GM21381 (cell line): ENCODE results near the gene THRAP3.
"Not testable (repeated sequence)": the region's sequence is repeated elsewhere in the genome, so short reads cannot be mapped to it uniquely, and the experiment has no call there.

Source experiments
- ATAC-seq: cut with Tn5 transposase; IDR thresholded peaks from one replicate; pipeline ENCODE4 v1.9.1; 2021; ENCODE audit warnings: mild to moderate bottlenecking, moderate library complexity; ENCODE audit not compliant: unreplicated experiment

THRAP3 gene, protein sequence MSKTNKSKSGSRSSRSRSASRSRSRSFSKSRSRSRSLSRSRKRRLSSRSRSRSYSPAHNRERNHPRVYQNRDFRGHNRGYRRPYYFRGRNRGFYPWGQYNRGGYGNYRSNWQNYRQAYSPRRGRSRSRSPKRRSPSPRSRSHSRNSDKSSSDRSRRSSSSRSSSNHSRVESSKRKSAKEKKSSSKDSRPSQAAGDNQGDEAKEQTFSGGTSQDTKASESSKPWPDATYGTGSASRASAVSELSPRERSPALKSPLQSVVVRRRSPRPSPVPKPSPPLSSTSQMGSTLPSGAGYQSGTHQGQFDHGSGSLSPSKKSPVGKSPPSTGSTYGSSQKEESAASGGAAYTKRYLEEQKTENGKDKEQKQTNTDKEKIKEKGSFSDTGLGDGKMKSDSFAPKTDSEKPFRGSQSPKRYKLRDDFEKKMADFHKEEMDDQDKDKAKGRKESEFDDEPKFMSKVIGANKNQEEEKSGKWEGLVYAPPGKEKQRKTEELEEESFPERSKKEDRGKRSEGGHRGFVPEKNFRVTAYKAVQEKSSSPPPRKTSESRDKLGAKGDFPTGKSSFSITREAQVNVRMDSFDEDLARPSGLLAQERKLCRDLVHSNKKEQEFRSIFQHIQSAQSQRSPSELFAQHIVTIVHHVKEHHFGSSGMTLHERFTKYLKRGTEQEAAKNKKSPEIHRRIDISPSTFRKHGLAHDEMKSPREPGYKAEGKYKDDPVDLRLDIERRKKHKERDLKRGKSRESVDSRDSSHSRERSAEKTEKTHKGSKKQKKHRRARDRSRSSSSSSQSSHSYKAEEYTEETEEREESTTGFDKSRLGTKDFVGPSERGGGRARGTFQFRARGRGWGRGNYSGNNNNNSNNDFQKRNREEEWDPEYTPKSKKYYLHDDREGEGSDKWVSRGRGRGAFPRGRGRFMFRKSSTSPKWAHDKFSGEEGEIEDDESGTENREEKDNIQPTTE

DNA sequence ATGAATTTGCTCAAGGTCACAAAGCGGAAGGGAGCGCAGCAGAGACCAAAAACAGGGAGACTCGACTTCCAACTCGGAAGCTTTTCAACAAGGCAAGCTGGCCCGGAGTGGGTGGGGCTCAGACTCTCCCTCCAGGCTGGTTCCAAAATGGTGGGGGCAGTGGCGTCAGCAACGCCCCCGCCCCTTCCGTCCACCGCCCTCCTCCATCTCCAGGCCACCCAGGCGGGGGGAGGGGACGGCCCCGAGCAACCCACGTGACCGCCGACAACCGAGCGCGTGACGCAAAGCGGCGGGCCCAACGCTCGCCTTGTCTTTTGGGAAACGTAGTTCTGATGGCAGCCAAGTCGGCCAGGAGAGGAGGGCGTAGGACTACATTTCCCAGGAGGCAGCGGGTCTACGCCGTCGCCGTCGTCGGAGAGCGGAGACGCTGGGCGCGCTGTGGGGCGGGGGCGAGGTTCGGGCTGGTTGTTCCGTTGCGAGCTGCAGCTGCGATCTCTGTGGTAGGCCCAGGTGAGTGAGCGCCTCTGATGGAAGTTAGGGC lies at the start of gene THRAP3:
Gene THRAP3 (plus strand): TSS at position 448 of the 541 bp plus-strand sequence. CDS start 58,121 bp downstream, outside the sequence.
- ATAC-seq, result peak; percentile 87

DNA sequence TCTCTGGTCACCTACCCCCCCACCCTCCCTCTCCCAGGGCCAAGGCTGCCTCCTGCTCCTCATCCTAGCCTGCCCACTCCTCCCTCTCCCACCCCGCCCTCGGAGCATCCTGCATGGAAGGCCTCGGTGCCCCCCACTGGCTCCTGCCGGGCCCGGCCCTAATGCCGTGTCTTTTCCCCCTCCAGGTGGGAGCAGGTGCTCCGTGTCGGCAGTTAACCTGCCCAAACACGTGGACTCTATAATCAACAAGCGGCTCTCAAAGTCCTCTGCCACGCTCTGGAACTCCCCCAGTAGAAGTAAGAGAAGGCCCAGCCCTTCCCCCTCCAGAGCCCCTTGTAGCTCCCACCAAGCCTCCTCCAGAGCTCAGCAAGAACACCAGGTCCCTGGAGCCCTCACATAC lies 49.5 kb upstream of the THRAP3 start:
- ATAC-seq, result no peak

DNA sequence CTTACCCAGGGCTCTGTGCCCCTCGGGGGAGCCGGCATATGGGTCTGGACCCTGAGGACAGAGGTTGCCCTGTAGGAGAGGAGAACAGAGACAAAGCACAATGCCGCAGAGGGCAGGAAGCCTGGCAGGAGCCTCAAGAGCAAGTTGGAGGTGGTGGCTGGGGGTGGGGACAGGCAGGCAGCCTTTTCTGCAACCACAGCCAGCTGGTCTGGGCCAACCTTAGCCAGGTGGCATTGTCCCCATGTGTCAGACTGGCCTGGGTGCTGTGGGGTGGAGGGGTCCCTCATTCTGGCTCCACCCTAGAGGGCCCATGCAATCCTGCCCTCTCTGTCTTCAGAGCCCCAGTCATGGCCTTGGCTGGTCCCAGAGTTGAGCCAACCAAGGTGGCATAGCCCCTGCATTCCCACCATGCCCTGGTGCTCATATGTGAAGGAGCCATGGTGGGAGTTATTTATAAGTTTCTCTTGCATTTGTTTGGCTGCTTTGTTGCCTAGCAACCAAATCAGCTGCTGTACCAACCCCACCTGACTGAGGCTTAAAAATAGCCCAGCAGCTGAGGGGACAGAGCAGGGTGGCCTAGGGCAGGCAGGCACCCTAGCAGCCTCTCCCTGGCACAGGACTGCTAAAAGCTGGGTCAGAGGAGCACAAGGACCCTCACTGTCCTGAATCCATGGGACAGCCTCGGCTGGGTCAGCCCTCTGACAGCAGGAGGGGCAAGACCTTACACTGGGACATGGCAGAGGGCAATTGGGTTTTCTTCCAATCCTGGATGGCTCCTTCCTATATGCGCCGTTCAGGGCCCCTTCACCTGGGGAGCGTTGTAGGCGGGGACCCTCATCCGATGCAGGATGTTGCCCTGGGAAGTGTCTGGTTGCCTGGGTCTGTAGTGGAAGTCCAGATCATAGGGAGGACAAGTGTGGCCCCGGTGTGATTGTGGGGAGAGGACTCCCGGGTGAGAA lies 48.8 kb upstream of the THRAP3 start:
- no peak for ATAC-seq

DNA sequence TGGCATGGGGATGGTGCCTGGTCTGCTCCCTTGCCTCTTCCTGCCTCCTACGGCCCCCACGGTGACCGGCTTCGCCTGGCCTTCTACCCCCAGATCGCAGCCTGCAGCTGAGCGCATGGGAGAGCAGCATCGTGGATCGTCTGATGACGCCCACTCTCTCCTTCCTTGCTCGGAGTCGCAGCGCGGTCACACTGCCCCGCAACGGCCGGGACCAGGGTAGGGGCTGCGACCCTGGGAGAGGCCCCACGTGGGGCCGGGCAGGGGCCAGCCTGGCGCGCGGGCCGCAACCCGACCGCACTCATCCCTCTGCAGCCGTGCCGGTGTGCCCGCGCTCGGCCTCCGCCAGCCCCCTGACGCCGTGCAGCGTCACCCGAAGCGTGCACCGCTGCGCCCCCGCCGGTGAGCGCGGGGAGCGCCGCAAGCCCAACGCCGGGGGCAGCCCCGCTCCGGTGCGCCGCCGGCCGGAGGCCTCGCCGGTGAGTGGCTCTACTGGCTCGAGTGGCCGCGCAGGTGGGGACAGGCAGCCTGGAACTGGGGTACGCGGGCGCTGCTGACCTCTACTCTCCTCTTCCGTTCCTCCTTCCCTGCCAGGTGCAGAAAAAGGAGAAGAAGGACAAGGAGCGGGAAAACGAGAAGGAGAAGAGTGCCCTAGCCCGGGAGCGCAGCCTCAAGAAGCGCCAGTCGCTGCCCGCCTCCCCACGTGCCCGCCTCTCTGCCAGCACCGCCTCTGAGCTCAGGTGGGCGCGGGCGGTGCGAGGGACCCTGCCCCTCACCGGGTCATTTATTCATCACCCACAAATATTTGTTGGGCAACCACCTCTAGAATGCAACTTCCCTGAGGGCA lies 47.9 kb upstream of the THRAP3 start:
- ATAC-seq, result no peak

DNA sequence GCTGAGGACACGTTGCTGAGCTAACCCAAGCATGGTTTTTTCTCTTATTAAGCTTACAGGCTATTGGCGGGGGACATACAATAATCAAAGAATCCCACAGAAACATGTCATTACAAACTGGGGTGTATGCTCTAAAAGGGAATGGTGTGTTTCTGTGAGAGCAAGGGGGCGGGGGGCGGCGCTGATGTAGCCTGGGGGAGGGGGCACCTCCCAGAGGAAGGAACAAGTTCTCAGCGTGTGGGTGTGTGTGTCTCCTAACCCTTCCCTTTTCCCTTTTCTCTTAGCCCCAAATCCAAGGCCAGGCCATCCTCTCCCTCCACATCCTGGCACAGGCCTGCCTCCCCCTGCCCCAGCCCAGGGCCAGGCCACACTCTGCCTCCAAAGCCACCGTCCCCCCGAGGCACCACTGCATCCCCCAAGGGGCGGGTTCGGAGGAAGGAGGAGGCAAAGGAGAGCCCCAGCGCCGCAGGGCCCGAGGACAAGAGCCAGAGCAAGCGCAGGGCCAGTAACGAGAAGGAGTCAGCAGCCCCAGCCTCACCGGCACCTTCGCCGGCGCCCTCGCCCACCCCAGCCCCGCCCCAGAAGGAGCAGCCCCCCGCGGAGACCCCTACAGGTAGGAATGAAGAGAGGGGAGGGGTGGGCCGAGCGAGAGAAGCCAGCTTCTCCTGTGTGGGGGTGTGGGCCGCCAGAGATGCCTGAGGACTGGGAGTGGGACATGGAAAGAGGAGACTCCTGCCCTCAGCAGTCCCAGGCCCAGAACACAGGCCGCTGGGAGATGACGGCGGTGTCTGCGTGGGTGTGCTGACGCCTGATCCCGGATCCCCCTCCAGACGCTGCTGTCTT lies 46.4 kb upstream of the THRAP3 start:
- ATAC-seq, result no peak

DNA sequence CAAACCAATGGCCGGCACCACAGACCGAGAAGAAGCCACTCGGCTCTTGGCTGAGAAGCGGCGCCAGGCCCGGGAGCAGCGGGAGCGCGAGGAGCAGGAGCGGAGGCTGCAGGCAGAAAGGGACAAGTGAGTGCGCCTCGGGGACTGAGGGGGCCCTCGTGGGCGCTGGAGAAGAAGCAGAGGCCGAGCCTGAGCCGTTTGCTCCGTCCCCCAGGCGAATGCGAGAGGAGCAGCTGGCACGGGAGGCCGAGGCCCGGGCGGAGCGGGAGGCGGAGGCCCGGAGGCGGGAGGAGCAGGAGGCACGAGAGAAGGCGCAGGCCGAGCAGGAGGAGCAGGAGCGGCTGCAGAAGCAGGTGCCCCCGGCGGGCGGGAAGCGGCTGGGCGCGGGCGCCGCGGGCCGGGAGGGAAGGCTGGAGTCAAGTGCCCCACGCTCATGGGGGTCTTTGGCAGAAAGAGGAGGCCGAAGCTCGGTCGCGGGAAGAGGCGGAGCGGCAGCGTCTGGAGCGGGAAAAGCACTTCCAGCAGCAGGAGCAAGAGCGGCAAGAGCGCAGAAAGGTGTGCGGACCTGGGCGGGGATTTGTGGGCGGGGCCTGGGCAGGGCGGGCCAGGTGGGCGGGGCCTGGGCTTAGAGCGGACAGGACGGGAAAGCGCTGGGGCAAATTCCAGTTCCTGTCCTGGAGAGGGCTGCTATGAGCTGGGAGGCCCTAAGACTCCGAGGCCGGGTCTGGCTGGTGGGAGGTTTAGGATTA lies 45.6 kb upstream of the THRAP3 start:
- ATAC-seq, result no peak

DNA sequence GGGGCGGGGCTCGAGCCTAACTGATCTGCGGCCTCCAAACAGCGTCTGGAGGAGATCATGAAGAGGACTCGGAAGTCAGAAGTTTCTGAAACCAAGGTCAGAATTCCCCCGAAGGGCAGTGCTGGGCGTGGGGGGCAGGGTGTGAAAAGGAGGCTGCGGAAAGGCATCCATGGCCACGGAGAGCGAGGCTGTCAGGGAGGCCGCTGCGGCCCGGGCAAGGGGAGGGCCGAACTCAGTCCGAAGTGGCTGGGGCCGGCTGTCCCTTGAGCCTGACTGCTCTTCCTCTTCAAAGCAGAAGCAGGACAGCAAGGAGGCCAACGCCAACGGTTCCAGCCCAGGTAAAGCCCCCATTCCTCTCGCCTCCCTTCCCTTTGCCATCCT lies 45.0 kb upstream of the THRAP3 start:
- no peak for ATAC-seq

DNA sequence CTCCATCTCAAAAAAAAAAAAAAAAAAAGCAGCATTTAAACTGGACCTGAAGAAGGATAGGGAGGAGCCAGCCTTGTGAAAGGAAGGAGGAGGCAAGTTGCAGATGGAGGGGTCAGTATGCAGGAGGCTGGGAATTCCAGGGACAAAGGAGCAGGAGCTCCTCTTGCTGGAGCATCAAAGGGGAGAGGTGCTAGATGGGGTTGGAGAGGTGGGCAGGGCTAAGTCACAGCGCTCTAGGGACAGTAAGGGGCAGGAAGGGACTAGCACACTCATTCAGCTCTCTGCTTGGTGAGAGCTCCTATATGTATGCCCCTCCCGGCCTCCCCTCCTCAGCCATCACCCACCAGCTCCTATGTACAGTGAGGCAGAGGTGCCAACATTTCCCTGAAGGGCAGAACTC lies 41.5 kb upstream of the THRAP3 start:
- ATAC-seq, result no peak

DNA sequence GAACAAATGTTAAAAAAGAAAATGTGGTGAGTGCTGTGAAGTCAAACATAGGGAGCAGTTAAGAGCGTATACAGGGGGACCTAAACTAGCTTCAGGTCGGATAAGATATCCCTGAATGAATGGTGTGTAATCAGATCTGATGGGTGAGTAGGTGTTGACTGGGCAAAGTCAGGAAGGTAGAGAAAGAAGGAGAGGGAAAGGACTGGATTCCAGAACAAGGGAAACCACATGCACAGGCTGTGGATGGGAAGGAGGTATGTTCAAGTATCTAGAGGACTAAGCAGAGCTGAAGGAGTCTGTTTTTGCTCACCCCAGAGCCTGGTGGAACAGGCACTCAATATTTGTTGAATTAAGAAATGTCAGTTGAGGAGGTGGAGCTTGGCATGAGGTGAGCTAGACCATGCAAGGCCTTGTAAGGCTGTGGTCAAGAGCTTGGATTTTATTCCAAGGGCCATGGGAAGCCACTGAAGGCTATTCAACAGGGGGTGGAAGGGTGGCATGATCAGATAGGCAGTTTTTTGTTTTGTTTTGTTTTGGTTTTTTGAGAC lies 40.9 kb upstream of the THRAP3 start:
- ATAC-seq, result no peak

DNA sequence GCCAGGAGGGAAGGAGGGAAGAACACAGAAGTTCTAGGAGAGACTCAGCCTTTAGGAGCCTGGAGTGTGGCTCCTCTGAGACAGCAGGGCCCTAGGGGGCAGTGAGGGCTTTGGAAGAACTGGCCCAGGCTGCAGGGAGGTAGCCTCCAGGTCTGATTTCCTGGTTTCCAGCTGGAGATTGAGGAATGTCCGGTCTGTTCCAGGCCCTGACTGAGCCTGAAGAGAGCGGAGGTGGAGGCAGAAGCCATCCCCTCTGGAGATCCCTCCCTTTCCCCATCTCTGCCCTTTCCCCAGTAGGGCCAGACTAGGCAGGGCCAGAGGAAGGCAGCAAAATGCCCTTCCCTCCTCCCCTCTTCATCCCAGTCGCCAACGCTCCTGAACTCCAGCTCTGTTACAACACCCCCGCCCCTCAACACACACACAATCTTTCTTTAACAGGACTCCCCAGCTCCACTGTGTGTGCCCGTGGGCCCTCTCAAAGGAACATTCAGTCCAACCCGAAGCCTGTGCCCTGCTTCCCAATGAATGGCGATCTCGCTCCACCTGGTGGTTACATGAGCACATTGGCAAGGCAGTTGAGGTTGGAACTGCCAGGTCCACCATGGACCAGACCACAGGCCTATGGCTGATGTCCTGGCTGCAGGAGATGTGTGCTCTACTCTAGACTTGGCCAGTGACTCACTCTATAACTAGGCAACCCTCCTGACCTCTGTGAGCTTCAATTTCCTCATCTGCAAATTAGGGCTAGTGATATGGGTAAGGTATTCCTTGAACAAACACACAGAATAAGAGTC lies 36.2 kb upstream of the THRAP3 start:
- peak; percentile 83 for ATAC-seq

DNA sequence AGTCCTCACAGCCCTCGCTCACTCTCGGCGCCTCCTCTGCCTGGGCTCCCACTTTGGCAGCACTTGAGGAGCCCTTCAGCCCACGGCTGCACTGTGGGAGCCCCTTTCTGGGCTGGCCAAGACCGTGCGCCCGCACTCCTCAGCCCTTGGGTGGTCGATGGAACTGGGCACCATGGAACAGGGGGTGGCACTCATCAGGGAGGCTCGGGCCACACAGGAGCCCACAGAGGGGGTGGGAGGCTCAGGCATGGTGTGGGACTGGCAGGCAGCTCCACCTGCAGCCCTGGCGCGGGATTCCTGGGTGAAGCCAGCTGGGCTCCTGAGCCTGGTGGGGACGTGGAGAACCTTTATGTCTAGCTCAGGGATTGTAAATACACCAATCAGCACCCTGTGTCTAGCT lies 27.4 kb upstream of the THRAP3 start:
- ATAC-seq, result not testable (repeated sequence)

DNA sequence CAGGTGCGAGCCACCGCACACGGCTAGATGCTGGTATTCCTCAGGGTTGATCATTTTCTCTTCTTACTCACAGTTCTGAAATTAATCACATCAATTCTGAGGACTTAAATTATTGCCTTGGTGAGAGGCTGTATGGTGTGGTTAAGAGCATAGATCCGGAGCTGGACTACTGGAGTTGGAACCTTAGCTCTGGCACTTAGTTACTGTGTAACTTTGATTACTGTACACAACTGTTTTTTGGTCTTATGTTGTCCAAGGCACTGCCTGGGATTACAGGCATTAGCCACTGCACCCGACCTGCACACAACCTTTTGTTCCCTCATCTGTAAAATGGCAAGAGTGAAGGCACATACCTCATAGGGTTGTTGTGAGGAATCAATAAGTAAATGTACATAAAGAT lies 25.6 kb upstream of the THRAP3 start:
- no peak for ATAC-seq

DNA sequence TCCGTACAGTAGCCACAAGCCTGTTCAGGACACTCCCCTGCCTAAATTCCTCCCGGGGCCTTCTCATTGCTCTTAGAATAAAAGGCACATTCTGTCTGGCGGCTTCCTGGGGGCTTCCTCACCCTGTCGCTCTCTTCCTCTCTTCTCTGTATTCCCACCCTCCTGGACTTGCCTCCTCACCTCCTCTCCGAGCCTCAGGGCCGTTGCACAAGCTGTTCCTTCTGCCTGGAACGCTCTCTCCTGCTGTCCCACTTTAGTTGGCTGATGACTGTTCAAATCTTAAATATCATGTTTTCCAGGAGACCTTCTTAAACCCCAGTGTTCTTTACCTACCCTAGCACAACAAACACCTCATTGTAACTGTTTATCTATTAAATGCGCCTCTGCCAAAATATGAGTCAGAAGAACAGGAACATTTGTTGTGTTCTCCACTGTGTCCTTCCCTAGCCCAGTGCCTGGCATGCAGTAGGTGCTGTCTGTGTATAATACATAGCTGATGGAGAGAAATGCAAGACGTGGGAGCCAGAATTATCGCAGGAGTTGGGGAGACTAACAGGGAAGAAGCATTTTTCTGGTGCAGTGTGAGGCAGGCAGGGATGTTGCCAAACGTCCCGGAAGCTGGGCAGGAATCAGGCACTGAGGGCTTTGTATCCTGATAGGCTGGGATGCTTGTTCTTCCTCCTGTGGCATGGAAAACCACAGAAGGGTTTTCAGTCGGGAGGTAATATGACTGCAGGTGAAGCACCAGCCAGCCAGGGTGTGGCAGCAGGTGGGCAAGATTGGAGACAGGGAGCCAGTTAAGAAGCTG lies 24.1 kb upstream of the THRAP3 start:
- no peak for ATAC-seq

DNA sequence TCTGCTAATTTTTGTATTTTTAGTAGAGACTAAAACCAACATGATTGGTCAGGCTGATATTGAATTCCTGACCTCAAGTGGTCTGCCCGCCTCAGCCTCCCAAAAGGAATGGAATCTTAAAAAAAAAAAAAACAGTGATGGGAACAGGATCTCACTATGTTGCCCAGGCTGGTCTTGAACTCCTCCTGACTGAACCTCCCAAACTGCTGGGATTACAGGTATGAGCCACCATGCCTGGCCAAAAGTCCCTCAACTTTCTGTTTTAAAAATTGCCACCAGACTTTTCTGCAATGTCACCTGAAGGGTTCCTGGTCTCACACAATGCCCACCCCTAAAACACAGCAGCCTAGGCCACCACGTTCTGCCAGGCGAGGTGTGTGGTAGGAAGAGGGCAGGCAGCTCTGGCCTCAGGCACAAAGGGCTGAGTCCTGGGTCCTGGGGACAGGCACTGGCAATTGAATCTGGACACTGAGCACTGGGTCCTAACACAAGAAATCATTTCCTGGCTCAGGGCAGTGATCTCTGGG lies 21.2 kb upstream of the THRAP3 start:
- ATAC-seq, result no peak

DNA sequence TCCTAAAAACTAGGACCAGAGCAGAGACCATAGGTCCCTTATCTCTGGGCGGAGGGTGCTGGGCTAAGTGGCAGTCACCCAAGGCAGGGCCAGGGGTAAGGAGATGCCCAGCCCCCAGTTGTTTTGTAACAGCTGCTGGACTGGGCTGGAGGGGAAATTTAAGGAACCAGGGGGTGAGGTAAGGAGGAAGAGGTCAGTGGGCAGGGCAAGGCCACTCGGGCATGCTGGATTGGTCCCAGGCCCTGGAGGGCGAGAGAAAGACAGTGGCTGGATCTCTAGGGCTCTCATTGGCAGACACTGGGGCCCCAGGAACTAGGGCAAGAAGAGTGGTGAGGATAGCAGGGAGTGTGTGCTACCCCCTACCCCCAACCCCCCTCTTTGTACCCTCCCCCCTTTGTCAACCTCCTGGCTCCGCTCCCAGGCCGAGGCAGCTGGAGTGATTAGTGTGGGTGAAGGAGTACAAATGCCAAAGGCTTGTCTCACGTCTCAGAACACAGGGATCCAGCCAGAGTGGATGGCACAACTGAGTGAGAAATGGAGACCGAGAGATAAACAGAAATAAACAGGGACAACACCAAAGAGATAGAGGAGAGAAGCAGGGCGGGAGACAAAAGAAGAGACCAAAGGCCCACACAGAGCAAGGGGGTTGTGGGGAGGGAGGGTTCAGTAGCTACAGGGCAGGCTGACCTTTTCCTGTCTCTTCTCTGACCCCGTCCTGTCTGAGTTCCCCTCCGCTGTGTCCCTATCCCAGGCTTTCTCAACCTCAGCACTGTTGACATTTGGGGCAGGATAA lies 20.5 kb upstream of the THRAP3 start:
- no peak for ATAC-seq
